ENCODE measurements around the gene PPFIA3.

GRCh38 chr19:49102303-49102702, 17.0 kb upstream of the PPFIA3 start:
- no peak for TF ChIP-seq CTCF (IDR thresholded peaks at IDR 0.05; ENCODE audit: insufficient read depth, low read length, poor library complexity, severe bottlenecking)
- TF ChIP-seq EZH2phosphoT487 (conservative IDR thresholded peaks at IDR 0.05; ENCODE audit: low read length) = no peak

Data from SU-DHL-6 (cell line).